Activated B cell treated with CpG ODN at 0.5 μM for 24 hours (primary cell): ENCODE results near the gene TEF. TPM values are rescaled to one million over a fixed set of nuclear protein-coding genes. Genes with fewer than 3 reads are reported as not detected.

ENCODE experiments used
- ATAC-seq: fragments of 200-7000 bp; cut with Tn5 transposase; one replicate; pipeline ENCODE4 v1.10.0; 2021; ENCODE audit warnings: low read depth, mild to moderate bottlenecking, moderate library complexity
- CTCF ChIA-PET: fragments of 350-600 bp; sonication (Branson Sonifier 250); formaldehyde crosslinking; loops from one replicate; lab custom pipeline; 2021; ENCODE audit warnings: antibody characterized with exemption; lab: Charles Lee
- POLR2A ChIA-PET: fragments of 350-600 bp; sonication (Branson Sonifier 250); formaldehyde crosslinking; loops from one replicate; lab custom pipeline; 2021; ENCODE audit warnings: antibody characterized with exemption; lab: Charles Lee
- DNase-seq: peaks from one replicate; pipeline ENCODE4 v3.0.0; 2022
- H3K27ac Mint-ChIP-seq: one replicate; pipeline ENCODE4 v1.8.0; 2020; ENCODE audit warnings: mixed read lengths
- H3K27me3 Mint-ChIP-seq: one replicate; pipeline ENCODE4 v1.8.0; 2021; ENCODE audit warnings: mixed read lengths
- H3K36me3 Mint-ChIP-seq: one replicate; pipeline ENCODE4 v1.8.0; 2021; ENCODE audit warnings: low read depth, mixed read lengths
- H3K4me1 Mint-ChIP-seq: one replicate; pipeline ENCODE4 v1.8.0; 2021; ENCODE audit warnings: mixed read lengths
- H3K4me3 Mint-ChIP-seq: one replicate; pipeline ENCODE4 v1.8.0; 2020; ENCODE audit warnings: mild to moderate bottlenecking, mixed read lengths
- H3K9me3 Mint-ChIP-seq: one replicate; pipeline ENCODE4 v1.8.0; 2020; ENCODE audit warnings: mixed read lengths
- CTCF ChIP-seq: fragments of 200-600 bp; IDR thresholded peaks from one replicate; pipeline ENCODE4 v1.8.0; 2022; ENCODE audit warnings: antibody characterized with exemption, mild to moderate bottlenecking
- intact Hi-C: fragments of 100-400 bp; cut with micrococcal nuclease; formaldehyde crosslinking; loops from one replicate; pipeline ENCODE4 v1.15.1; 2024
- total RNA-seq: library from RNA; stranded (reverse); gene quantifications from 2 replicates; pipeline ENCODE4 v1.2.3, GENCODE V29; 2022

TEF gene
- total RNA-seq, 1 donor from 2014 or later: 5.2 TPM

- CTCF ChIA-PET: no interaction called here
- ATAC-seq: no peak
- intact Hi-C loops: no loop called here
- no peaks in the 10 kb centered on the region for H3K27me3 Mint-ChIP-seq
- no peaks in the 10 kb centered on the region for H3K9me3 Mint-ChIP-seq
- TF ChIP-seq CTCF: no peak
- no peak for DNase-seq
- POLR2A ChIA-PET: no interaction called here
- H3K36me3 Mint-ChIP-seq: peaks cover 18% of the 10 kb centered on the region
- H3K4me1 Mint-ChIP-seq: peaks cover 15% of the 10 kb centered on the region
- H3K4me3 Mint-ChIP-seq: no peak overlapping the region
- no peak overlapping the region for H3K27ac Mint-ChIP-seq
Observed at GRCh38 chr22:41387341-41387740, 5.6 kb downstream of the TEF start.

GRCh38 chr22:41394012-41394356 is 12.2 kb downstream of the TEF start:
- Mint-ChIP-seq H3K4me3 (no peak overlapping the region), H3K27ac (no peak overlapping the region), H3K9me3 (no peaks in the 10 kb centered on the region), H3K36me3 (peaks cover 52% of the 10 kb centered on the region), H3K4me1 (no peaks in the 10 kb centered on the region), H3K27me3 (no peaks in the 10 kb centered on the region)
- no peak for TF ChIP-seq CTCF
- ChIA-PET POLR2A (no interaction called here), CTCF (no interaction called here)
- DNase-seq: no peak
- intact Hi-C loops: no loop called here
- no peak for ATAC-seq

GRCh38 chr22:41395531-41396240 is 13.9 kb downstream of the TEF start:
- POLR2A ChIA-PET: no interaction called here
- Mint-ChIP-seq H3K36me3 (peaks cover 47% of the 10 kb centered on the region), H3K27ac (no peak overlapping the region), H3K9me3 (no peaks in the 10 kb centered on the region), H3K4me3 (no peak overlapping the region), H3K27me3 (no peaks in the 10 kb centered on the region), H3K4me1 (no peaks in the 10 kb centered on the region)
- no peak for ATAC-seq
- CTCF ChIA-PET: no interaction called here
- intact Hi-C loops: no loop called here
- no peak for DNase-seq
- TF ChIP-seq CTCF: no peak

GRCh38 chr22:41397143-41397811 is 15.5 kb downstream of the TEF start:
- POLR2A ChIA-PET: no interaction called here
- Mint-ChIP-seq H3K9me3 (no peaks in the 10 kb centered on the region), H3K36me3 (peaks cover 43% of the 10 kb centered on the region), H3K27ac (no peak overlapping the region), H3K4me1 (no peaks in the 10 kb centered on the region), H3K27me3 (no peaks in the 10 kb centered on the region), H3K4me3 (no peak overlapping the region)
- CTCF ChIA-PET: no interaction called here
- intact Hi-C loops: no loop called here
- ATAC-seq (no peak), DNase-seq (no peak)
- TF ChIP-seq CTCF: no peak

- H3K9me3 Mint-ChIP-seq: no peaks in the 10 kb centered on the region
- H3K27me3 Mint-ChIP-seq: no peaks in the 10 kb centered on the region
- intact Hi-C loops: no loop called here
- DNase-seq (no peak), ATAC-seq (no peak)
- no peak for TF ChIP-seq CTCF
- POLR2A ChIA-PET: no interaction called here
- CTCF ChIA-PET: interaction anchor here (1.5 kb wide), 1 partner anchor 103 kb away, joined by 3 read pairs; no protein-coding TSS in a partner anchor
- H3K27ac Mint-ChIP-seq: no peak overlapping the region
- peaks cover 40% of the 10 kb centered on the region for H3K36me3 Mint-ChIP-seq
- H3K4me3 Mint-ChIP-seq: no peak overlapping the region
- H3K4me1 Mint-ChIP-seq: peaks cover 4% of the 10 kb centered on the region
Observed at GRCh38 chr22:41398921-41399320, 17.2 kb downstream of the TEF start.
